PC-9 (cell line): ENCODE data around the gene HOXA11. TPM values are rescaled to one million over a fixed set of nuclear protein-coding genes. Genes with fewer than 3 reads are reported as not detected.

ENCODE experiments used
- BruUV-seq: library from RNA; stranded (reverse); fragments of 400-500 nt; replicated peaks from 2 replicates; lab custom pipeline; 2021; lab: Mats Ljungman, UMichigan
- CTCF ChIA-PET: fragments of 300-600 bp; sonication (Branson Sonifier 250); formaldehyde crosslinking; loops from one replicate; lab custom pipeline; 2022; ENCODE audit warnings: antibody characterized with exemption; lab: Charles Lee
- POLR2A ChIA-PET: fragments of 300-600 bp; sonication (Branson Sonifier 250); formaldehyde crosslinking; loops from one replicate; lab custom pipeline; 2022; ENCODE audit warnings: antibody characterized with exemption; ENCODE audit not compliant: unreplicated experiment; lab: Charles Lee
- DNase-seq, 2 experiments: peaks; one replicate each; pipeline versions ENCODE4 v3.0.0 to v3.0.0-alpha.2; 2015 to 2022; ENCODE audit warnings: mixed read lengths in 1 of 2
- H2AFZ ChIP-seq: fragments of 200-600 bp; sonication (generic); 2 replicates; pipeline ENCODE4 v1.8.1; 2017; ENCODE audit warnings: antibody characterized with exemption
- H3F3A ChIP-seq: fragments of 200-600 bp; sonication (generic); 2 replicates; pipeline ENCODE4 v1.8.1; 2017; ENCODE audit warnings: antibody characterized with exemption, mild to moderate bottlenecking, low read depth; ENCODE audit not compliant: insufficient read depth
- H3K27ac ChIP-seq: fragments of 200-600 bp; sonication (generic); 2 replicates; pipeline ENCODE4 v1.6.1; 2016; ENCODE audit warnings: mixed run types
- H3K27me3 ChIP-seq: fragments of 200-600 bp; sonication (generic); 2 replicates; pipeline ENCODE4 v1.6.1; 2016; ENCODE audit warnings: low read depth, mixed run types; ENCODE audit not compliant: insufficient read depth
- H3K36me3 ChIP-seq: fragments of 200-600 bp; sonication (generic); 2 replicates; pipeline ENCODE4 v1.6.1; 2016; ENCODE audit warnings: low read depth, mixed run types
- H3K4me1 ChIP-seq: fragments of 200-600 bp; sonication (generic); replicated peaks from 2 replicates; pipeline ENCODE4 v1.6.1; 2016; ENCODE audit warnings: mixed run types; ENCODE audit not compliant: insufficient read depth
- H3K4me2 ChIP-seq: fragments of 200-600 bp; sonication (generic); 2 replicates; pipeline ENCODE4 v1.6.1; 2017; ENCODE audit warnings: mixed run types
- H3K4me3 ChIP-seq: fragments of 200-600 bp; sonication (generic); 2 replicates; pipeline ENCODE4 v1.6.1; 2016; ENCODE audit warnings: mixed run types
- H3K79me2 ChIP-seq: fragments of 200-600 bp; sonication (generic); 2 replicates; pipeline ENCODE4 v1.6.1; 2017; ENCODE audit warnings: low read depth, mixed run types
- H3K9me2 ChIP-seq: fragments of 200-600 bp; sonication (generic); 2 replicates; pipeline ENCODE4 v1.8.1; 2017; ENCODE audit warnings: mild to moderate bottlenecking; ENCODE audit not compliant: insufficient read depth
- H3K9me3 ChIP-seq: fragments of 200-600 bp; sonication (generic); 2 replicates; pipeline ENCODE4 v1.8.1; 2016; ENCODE audit warnings: low read depth; ENCODE audit not compliant: insufficient read depth
- H4K20me1 ChIP-seq: fragments of 200-600 bp; sonication (generic); 2 replicates; pipeline ENCODE4 v1.8.1; 2017; ENCODE audit not compliant: insufficient read depth
- CTCF ChIP-seq: fragments of 200-600 bp; sonication (generic); conservative IDR thresholded peaks from 2 replicates; pipeline ENCODE4 v1.6.1; 2017; ENCODE audit warnings: mixed run types, antibody characterized with exemption, mild to moderate bottlenecking, moderate library complexity
- EZH2 ChIP-seq: fragments of 200-600 bp; sonication (generic); IDR thresholded peaks from 2 replicates; pipeline ENCODE4 v1.8.0; 2017; ENCODE audit warnings: antibody characterized with exemption, low read depth
- intact Hi-C: fragments of 100-400 bp; cut with micrococcal nuclease; formaldehyde crosslinking; loops from one replicate; pipeline ENCODE4 v1.10.0; 2022; ENCODE audit not compliant: unreplicated experiment
- total RNA-seq: library from RNA; stranded (reverse); gene quantifications from 2 replicates; pipeline ENCODE4 v1.2.3, GENCODE V29; 2021

HOXA11 gene
- total RNA-seq, 1 experiment from 2014 or later = 0.26 TPM

- Histone ChIP-seq H3K9me3 (no peaks in the 10 kb centered on the region), H4K20me1 (no peaks in the 10 kb centered on the region), H3K4me3 (peak overlapping the region; percentile 71), H3K9me2 (no peaks in the 10 kb centered on the region), H3K27ac (no peak overlapping the region), H2AFZ (peak overlapping the region; percentile 97), H3F3A (peaks cover 14% of the 10 kb centered on the region; the same call in 1 of the 2 replicates), H3K4me1 (0 out of 2 replicates have a peak, but pooled peaks cover 3% of the 10 kb centered on the region), H3K4me2 (peak overlapping the region; percentile 86), H3K36me3 (no peaks in the 10 kb centered on the region), H3K27me3 (no peaks in the 10 kb centered on the region), H3K79me2 (no peaks in the 10 kb centered on the region)
- CTCF ChIA-PET = interaction anchor here (0.6 to 3.1 kb wide), 15 partner anchors 19 to 1272 kb away, joined by 3 to 24 read pairs (median 6); no protein-coding TSS in a partner anchor
- DNase-seq = peak; percentile 70 to 88
- intact Hi-C loops = loop anchor here (1.0 to 10.0 kb wide), 10 partner anchors 300 to 1593 kb away; no protein-coding TSS in a partner anchor
- POLR2A ChIA-PET = interaction anchor here (0.6 kb wide), 1 partner anchor 16 kb away, joined by 3 read pairs; no protein-coding TSS in a partner anchor
- no TSS peak for BruUV-seq
- no peak for TF ChIP-seq EZH2
- peak; percentile 100 for TF ChIP-seq CTCF
Observed at GRCh38 chr7:27160546-27161213, 24.4 kb downstream of the HOXA11 start.

- POLR2A ChIA-PET = no interaction called here
- intact Hi-C loops = loop anchor here (2.0 to 10.0 kb wide), 4 partner anchors 935 to 1593 kb away; no protein-coding TSS in a partner anchor
- H3K27me3 ChIP-seq = no peaks in the 10 kb centered on the region
Observed at GRCh38 chr7:27160145-27160545, 24.9 kb downstream of the HOXA11 start.

More at GRCh38 chr7:27160145-27160545, 24.9 kb downstream of the HOXA11 start:
- no peaks in the 10 kb centered on the region for H4K20me1 ChIP-seq
- CTCF ChIA-PET = interaction anchor here (0.6 to 3.1 kb wide), 6 partner anchors 304 to 1267 kb away, joined by 3 to 24 read pairs (median 5); no protein-coding TSS in a partner anchor
- H3K27ac ChIP-seq = no peak overlapping the region
- H3K79me2 ChIP-seq = no peaks in the 10 kb centered on the region
- no peaks in the 10 kb centered on the region for H3K9me2 ChIP-seq
- peak overlapping the region; percentile 97 for H2AFZ ChIP-seq
- H3K4me1 ChIP-seq = 0 out of 2 replicates have a peak, but pooled peaks cover 3% of the 10 kb centered on the region
- no peak for DNase-seq
- peak overlapping the region; percentile 71; the same call in 1 of the 2 replicates for H3K4me3 ChIP-seq
- no peaks in the 10 kb centered on the region for H3K9me3 ChIP-seq
- BruUV-seq = no TSS peak
- peak overlapping the region; percentile 86 for H3K4me2 ChIP-seq
- H3K36me3 ChIP-seq = no peaks in the 10 kb centered on the region
- no peak for TF ChIP-seq CTCF
- no peak for TF ChIP-seq EZH2
- peaks cover 14% of the 10 kb centered on the region; the same call in 1 of the 2 replicates for H3F3A ChIP-seq
